ENCODE measurements around the gene AGAP1.

Gene AGAP1

GRCh38 chr2:235949567-235950472, 456.0 kb downstream of the AGAP1 start:
- DNase-seq (ENCODE audit: insufficient read length) (no peak), FAIRE-seq (no peak)
- TF ChIP-seq POLR2A (IDR thresholded peaks at IDR 0.05; ENCODE audit: low read depth, low read length) (no peak), TAF1 (IDR thresholded peaks at IDR 0.05; ENCODE audit: borderline replicate concordance, low read depth, low read length) (no peak), POLR2AphosphoS5 (IDR thresholded peaks at IDR 0.05; ENCODE audit: low read depth, low read length) (no peak)

GRCh38 chr2:235950473-235950809, 456.6 kb downstream of the AGAP1 start:
- no peak for TF ChIP-seq POLR2A (IDR thresholded peaks at IDR 0.05; ENCODE audit: low read depth, low read length)
- TF ChIP-seq POLR2AphosphoS5 (IDR thresholded peaks at IDR 0.05; ENCODE audit: low read depth, low read length): no peak
- TF ChIP-seq TAF1 (IDR thresholded peaks at IDR 0.05; ENCODE audit: borderline replicate concordance, low read depth, low read length): no peak
- DNase-seq (ENCODE audit: insufficient read length) (no peak), FAIRE-seq (no peak)

- TF ChIP-seq TAF1 (IDR thresholded peaks at IDR 0.05; ENCODE audit: borderline replicate concordance, low read depth, low read length): no peak
- TF ChIP-seq POLR2A (IDR thresholded peaks at IDR 0.05; ENCODE audit: low read depth, low read length): no peak
- TF ChIP-seq POLR2AphosphoS5 (IDR thresholded peaks at IDR 0.05; ENCODE audit: low read depth, low read length): no peak
- FAIRE-seq (no peak), DNase-seq (ENCODE audit: insufficient read length) (no peak)
Measured at GRCh38 chr2:235951493-235951892, 457.6 kb downstream of the AGAP1 start.

GRCh38 chr2:235951982-235952381, 458.1 kb downstream of the AGAP1 start:
- no peak for FAIRE-seq
- TF ChIP-seq POLR2AphosphoS5 (IDR thresholded peaks at IDR 0.05; ENCODE audit: low read depth, low read length) (no peak), POLR2A (IDR thresholded peaks at IDR 0.05; ENCODE audit: low read depth, low read length) (no peak), TAF1 (IDR thresholded peaks at IDR 0.05; ENCODE audit: borderline replicate concordance, low read depth, low read length) (no peak)
- DNase-seq (ENCODE audit: insufficient read length): no peak

- TF ChIP-seq POLR2A (IDR thresholded peaks at IDR 0.05; ENCODE audit: low read depth, low read length): no peak
- no peak for TF ChIP-seq POLR2AphosphoS5 (IDR thresholded peaks at IDR 0.05; ENCODE audit: low read depth, low read length)
- no peak for TF ChIP-seq TAF1 (IDR thresholded peaks at IDR 0.05; ENCODE audit: borderline replicate concordance, low read depth, low read length)
- FAIRE-seq (no peak), DNase-seq (ENCODE audit: insufficient read length) (no peak)
Measured at GRCh38 chr2:235952714-235953113, 458.9 kb downstream of the AGAP1 start.

- FAIRE-seq (no peak), DNase-seq (ENCODE audit: insufficient read length) (no peak)
- no peak for TF ChIP-seq TAF1 (IDR thresholded peaks at IDR 0.05; ENCODE audit: borderline replicate concordance, low read depth, low read length)
- TF ChIP-seq POLR2A (IDR thresholded peaks at IDR 0.05; ENCODE audit: low read depth, low read length): no peak
- TF ChIP-seq POLR2AphosphoS5 (IDR thresholded peaks at IDR 0.05; ENCODE audit: low read depth, low read length): no peak
Measured at GRCh38 chr2:235954281-235954680, 460.4 kb downstream of the AGAP1 start.

- DNase-seq (ENCODE audit: insufficient read length) (no peak), FAIRE-seq (no peak)
- TF ChIP-seq POLR2A (IDR thresholded peaks at IDR 0.05; ENCODE audit: low read depth, low read length) (no peak), TAF1 (IDR thresholded peaks at IDR 0.05; ENCODE audit: borderline replicate concordance, low read depth, low read length) (no peak), POLR2AphosphoS5 (IDR thresholded peaks at IDR 0.05; ENCODE audit: low read depth, low read length) (no peak)
Measured at GRCh38 chr2:235954888-235955480, 461.1 kb downstream of the AGAP1 start.

- no peak for DNase-seq (ENCODE audit: insufficient read length)
- TF ChIP-seq TAF1 (IDR thresholded peaks at IDR 0.05; ENCODE audit: borderline replicate concordance, low read depth, low read length) (no peak), POLR2AphosphoS5 (IDR thresholded peaks at IDR 0.05; ENCODE audit: low read depth, low read length) (no peak), POLR2A (IDR thresholded peaks at IDR 0.05; ENCODE audit: low read depth, low read length) (no peak)
- no peak for FAIRE-seq
Measured at GRCh38 chr2:235955664-235956063, 461.8 kb downstream of the AGAP1 start.

- DNase-seq (ENCODE audit: insufficient read length): no peak
- TF ChIP-seq POLR2AphosphoS5 (IDR thresholded peaks at IDR 0.05; ENCODE audit: low read depth, low read length): no peak
- TF ChIP-seq TAF1 (IDR thresholded peaks at IDR 0.05; ENCODE audit: borderline replicate concordance, low read depth, low read length): no peak
- no peak for TF ChIP-seq POLR2A (IDR thresholded peaks at IDR 0.05; ENCODE audit: low read depth, low read length)
- no peak for FAIRE-seq
Measured at GRCh38 chr2:235956281-235956970, 462.6 kb downstream of the AGAP1 start.

- TF ChIP-seq TAF1 (IDR thresholded peaks at IDR 0.05; ENCODE audit: borderline replicate concordance, low read depth, low read length) (no peak), POLR2A (IDR thresholded peaks at IDR 0.05; ENCODE audit: low read depth, low read length) (no peak), POLR2AphosphoS5 (IDR thresholded peaks at IDR 0.05; ENCODE audit: low read depth, low read length) (no peak)
- FAIRE-seq (no peak), DNase-seq (ENCODE audit: insufficient read length) (no peak)
Measured at GRCh38 chr2:235957251-235957650, 463.4 kb downstream of the AGAP1 start.

- DNase-seq (ENCODE audit: insufficient read length): no peak
- no peak for TF ChIP-seq TAF1 (IDR thresholded peaks at IDR 0.05; ENCODE audit: borderline replicate concordance, low read depth, low read length)
- TF ChIP-seq POLR2AphosphoS5 (IDR thresholded peaks at IDR 0.05; ENCODE audit: low read depth, low read length): no peak
- FAIRE-seq: no peak
Measured at GRCh38 chr2:235958221-235958930, 464.5 kb downstream of the AGAP1 start.

All from GM12892 (cell line).